ENCODE data around the gene AOC2.
A peak's percentile ranks its signal among the peaks of the same experiment; 100 is the strongest.

AOC2 gene, protein sequence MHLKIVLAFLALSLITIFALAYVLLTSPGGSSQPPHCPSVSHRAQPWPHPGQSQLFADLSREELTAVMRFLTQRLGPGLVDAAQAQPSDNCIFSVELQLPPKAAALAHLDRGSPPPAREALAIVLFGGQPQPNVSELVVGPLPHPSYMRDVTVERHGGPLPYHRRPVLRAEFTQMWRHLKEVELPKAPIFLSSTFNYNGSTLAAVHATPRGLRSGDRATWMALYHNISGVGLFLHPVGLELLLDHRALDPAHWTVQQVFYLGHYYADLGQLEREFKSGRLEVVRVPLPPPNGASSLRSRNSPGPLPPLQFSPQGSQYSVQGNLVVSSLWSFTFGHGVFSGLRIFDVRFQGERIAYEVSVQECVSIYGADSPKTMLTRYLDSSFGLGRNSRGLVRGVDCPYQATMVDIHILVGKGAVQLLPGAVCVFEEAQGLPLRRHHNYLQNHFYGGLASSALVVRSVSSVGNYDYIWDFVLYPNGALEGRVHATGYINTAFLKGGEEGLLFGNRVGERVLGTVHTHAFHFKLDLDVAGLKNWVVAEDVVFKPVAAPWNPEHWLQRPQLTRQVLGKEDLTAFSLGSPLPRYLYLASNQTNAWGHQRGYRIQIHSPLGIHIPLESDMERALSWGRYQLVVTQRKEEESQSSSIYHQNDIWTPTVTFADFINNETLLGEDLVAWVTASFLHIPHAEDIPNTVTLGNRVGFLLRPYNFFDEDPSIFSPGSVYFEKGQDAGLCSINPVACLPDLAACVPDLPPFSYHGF

GRCh38 chr17:42844271-42844670, at the start of gene AOC2:
TSS of gene AOC2 (plus strand) at chr17:42844580. CDS start at chr17:42844627, 47 bp downstream.
- no peak for DNase-seq (ENCODE audit: low read depth in 3 of 3)

DNA sequence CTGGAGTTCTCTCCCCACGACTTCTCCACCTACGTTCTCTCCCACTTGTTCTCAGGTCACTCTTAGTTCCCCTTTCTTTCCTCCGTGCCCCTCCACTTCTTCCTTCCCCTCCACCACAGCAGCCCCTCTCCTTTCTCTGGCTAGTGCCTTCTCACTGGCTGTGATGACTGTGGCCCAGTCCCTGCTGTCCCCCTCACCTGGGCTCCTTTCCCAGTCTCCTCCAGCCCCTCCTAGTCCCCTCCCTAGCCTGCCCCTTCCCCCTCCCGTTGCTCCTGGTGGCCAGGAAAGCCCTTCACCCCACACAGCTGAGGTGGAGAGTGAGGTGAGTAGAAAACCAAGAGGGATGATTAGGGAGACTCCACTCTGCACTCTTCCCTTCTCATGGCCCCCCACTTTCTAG, 49.3 kb upstream of the AOC2 start:
- no peak for DNase-seq (ENCODE audit: low read depth in 3 of 3)

DNA sequence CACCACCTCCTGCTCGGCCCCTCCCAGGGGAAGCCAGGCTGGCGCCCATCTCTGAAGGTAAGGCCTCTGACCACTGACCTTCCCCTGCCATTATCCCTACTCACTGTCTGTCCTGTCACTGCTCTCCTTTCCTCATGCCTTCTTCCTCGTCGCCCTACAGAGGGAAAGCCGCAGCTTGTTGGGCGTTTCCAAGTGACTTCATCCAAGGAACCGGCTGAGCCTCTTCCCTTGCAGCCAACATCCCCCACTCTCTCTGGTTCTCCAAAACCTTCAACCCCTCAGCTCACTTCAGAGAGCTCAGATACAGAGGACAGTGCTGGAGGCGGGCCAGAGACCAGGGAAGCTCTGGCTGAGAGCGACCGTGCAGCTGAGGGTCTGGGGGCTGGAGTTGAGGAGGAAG, 48.9 kb upstream of the AOC2 start:
- DNase-seq (ENCODE audit: low read depth in 3 of 3), result no peak

DNA sequence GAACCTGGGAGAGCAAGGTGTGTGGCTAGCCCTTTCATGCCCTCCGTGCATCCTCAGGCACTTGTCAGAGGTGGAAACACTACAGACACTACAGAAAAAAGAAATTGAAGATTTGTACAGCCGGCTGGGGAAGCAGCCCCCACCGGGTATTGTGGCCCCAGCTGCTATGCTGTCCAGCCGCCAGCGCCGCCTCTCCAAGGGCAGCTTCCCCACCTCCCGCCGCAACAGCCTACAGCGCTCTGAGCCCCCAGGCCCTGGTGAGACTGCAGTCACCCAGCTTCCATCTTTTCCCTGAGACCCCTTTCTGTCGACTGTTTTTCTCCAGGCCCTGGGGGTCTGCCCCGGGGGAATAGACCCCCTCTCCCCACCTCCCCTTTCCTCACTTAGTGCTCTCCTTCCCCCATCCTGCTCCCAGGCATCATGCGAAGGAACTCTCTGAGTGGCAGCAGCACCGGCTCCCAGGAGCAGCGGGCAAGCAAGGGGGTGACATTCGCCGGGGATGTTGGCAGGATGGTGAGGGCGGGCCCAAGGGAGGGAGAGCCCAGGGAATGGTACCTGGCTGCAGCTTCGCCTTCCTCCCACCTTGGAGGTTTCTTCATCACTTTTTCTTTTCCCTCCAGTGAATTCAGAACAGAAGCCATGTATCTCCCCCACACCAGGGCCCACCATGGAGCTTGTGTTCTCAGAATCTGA, 48.2 kb upstream of the AOC2 start:
- no peak for DNase-seq (ENCODE audit: low read depth in 3 of 3)

- DNase-seq (ENCODE audit: low read depth in 3 of 3), result no peak
Observed at GRCh38 chr17:42797067-42798007, 47.0 kb upstream of the AOC2 start.

GRCh38 chr17:42798011-42798382, 46.4 kb upstream of the AOC2 start:
- DNase-seq (ENCODE audit: low read depth in 3 of 3), result no peak

GRCh38 chr17:42798383-42799380, 45.7 kb upstream of the AOC2 start, which contains the start of the genes CNTD1 and COA3:
TSS of gene CNTD1 (plus strand) at chr17:42798861. CDS start at chr17:42799068, 207 bp downstream.
TSS of gene COA3 (minus strand) at chr17:42798704. CDS start at chr17:42798681, 23 bp downstream.
- peak; percentile 40 to 65 (median 60) for DNase-seq (ENCODE audit: low read depth in 3 of 3)

DNA sequence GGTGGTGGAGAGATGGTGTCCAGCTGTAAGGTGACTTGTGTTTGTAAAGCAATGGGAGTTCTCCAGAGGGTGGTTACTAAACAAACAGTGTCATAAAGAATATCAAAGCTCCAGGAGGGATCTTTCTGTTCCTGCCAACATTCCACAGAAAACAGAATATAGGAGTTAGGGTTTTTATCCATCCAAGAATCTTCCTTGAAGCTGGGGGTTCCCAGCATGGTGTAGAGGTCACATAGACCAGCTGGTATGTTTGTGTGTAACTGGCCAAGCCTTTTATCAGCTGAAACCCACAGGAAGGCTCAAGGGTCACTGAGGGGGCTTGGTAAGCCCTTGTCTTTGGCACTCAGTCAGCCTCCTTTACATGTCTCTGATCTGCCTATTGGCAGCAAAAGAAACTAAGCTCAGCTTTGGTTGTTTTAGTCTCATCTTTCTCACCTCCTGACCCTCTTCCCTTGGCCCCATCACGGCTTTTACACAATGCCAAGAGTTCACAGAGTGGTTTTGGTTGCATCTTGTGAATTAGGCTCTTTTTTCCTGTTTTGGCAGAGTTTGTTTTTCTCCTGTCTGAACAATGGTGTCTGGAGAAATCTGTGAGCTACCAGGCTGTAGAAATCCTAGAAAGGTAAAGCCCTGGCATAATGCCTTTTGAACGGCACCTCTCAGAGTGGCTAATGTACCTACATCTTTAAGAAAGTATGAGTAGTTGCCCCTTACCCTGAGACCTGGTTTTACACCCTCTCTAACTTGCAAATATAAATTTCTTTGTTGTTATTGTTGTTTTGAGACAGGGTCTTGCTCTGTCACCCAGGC, 41.1 kb upstream of the AOC2 start:
- DNase-seq (ENCODE audit: low read depth in 3 of 3), result no peak

- DNase-seq (ENCODE audit: low read depth in 3 of 3), result no peak
Observed at GRCh38 chr17:42804918-42805367, 39.4 kb upstream of the AOC2 start.

DNA sequence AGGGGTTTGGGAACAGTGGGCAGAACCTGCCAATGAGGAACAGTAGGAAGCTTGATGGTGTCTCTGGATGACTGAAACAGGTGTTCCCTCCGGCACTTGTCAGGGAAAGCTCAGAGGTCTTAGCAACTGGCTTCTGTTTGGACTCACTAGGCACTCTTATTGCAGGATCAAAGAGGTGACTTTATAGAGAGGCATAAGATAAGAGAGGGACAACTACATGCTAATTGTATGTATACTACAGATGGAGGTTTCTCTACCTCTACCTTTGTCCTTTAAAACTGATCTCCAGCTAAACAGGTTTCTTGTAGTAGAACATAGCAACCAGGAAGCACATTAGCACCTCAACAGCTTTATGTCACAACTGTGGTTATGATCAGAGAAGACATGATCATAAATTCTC, 38.1 kb upstream of the AOC2 start:
- no peak for DNase-seq (ENCODE audit: low read depth in 3 of 3)

GRCh38 chr17:42809250-42809649, 35.1 kb upstream of the AOC2 start:
- DNase-seq (ENCODE audit: low read depth in 3 of 3), result no peak

GRCh38 chr17:42814633-42815399, 29.6 kb upstream of the AOC2 start:
- DNase-seq (ENCODE audit: low read depth in 3 of 3), result no peak

DNA sequence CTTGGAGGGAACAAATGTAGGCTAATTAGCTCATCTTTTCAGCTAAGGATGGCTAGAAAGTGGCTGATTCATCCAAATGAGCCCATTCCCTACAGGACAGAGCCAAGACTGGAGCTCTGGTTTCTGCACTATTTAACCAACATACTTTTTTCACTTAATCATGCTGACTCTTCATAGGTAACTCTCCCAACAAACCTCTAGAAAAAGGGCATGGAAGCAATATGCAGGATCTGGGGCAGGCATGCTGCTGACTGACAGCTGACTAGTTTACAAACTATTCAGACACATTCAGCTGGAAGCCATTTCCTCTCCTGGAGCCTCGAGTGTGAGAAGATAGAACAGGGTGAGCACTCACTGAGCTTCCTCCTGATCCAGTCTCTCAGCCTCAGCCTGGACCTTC, 26.5 kb upstream of the AOC2 start:
- DNase-seq (ENCODE audit: low read depth in 3 of 3), result no peak

- no peak for DNase-seq (ENCODE audit: low read depth in 3 of 3)
Observed at GRCh38 chr17:42818379-42818778, 26.0 kb upstream of the AOC2 start.

- DNase-seq (ENCODE audit: low read depth in 3 of 3), result peak in 2 of 3 experiments; percentile 29 to 33
Observed at GRCh38 chr17:42819939-42820535, 24.3 kb upstream of the AOC2 start.

- DNase-seq (ENCODE audit: low read depth in 3 of 3), result no peak
Observed at GRCh38 chr17:42821176-42821575, 23.2 kb upstream of the AOC2 start.

- no peak for DNase-seq (ENCODE audit: low read depth in 3 of 3)
Observed at GRCh38 chr17:42827472-42827871, 16.9 kb upstream of the AOC2 start.

GRCh38 chr17:42830971-42831370, 13.4 kb upstream of the AOC2 start:
- DNase-seq (ENCODE audit: low read depth in 3 of 3), result no peak

All from stimulated activated CD4-positive, alpha-beta T cell treated with anti-CD3 and anti-CD28 coated beads, TNF-alpha, amount 100 ng/mL, for 4 hours (primary cell).